ENCODE results near the gene TMEM184A. TPM values are rescaled to one million over a fixed set of nuclear protein-coding genes. Genes with fewer than 3 reads are reported as not detected.
A peak's percentile ranks its signal among the peaks of the same experiment; 100 is the strongest.

Gene TMEM184A
- total RNA-seq, 1 donor from 2014 or later = 7.7 TPM

DNA sequence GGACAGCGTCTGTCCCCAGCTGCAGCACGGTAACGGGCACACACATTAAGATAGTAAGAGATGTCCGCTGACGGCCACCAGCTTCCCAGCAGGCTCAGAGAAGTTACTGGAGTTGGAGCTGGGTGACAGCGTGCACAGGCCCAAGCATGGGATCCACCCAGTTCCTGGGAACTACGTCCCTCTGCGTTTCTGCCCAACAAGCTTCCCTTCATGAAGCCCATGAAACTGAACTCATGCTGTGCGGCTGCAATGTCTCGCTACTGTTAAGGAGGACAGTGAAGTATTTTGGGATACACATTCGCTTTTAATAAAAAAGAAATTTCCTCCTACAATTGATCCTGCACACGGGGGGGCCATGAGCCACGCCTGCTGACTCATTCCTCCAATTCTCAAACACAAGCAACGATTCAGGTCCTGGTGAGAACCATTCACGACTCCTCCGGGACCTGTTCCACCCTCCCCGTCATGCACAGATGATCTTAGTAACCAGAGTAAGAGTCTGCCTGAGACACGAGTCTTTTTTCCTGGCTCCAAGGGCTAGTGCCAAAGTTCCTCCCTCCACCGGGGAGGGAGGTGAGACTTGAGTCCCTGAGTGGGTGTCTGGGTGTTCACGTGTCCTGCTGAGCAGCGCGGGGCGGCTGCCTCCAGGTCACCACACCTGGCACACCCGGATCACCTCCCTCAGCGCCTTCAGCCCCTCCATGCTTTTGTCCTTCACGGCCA is 11.2 kb upstream of the TMEM184A start:
- DNase-seq = peak; percentile 18

DNA sequence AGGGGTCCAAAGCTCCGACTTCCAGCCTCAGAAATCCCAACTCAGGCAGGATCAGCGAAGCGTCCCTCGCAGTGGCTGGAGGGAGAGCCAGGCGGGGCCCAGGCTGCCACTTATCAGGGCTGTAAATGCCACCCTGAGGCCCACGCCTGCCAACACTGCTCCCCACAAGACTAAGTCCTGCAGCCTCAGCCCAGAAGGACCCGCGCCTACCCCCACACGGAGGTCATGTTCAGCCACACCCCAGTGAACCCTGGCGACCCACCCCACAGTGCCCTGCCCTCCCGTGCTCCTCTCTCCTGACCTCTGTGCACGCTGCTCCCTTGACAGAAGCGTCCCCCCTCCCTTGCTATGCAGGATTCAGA is 10.7 kb upstream of the TMEM184A start:
- DNase-seq = no peak

DNA sequence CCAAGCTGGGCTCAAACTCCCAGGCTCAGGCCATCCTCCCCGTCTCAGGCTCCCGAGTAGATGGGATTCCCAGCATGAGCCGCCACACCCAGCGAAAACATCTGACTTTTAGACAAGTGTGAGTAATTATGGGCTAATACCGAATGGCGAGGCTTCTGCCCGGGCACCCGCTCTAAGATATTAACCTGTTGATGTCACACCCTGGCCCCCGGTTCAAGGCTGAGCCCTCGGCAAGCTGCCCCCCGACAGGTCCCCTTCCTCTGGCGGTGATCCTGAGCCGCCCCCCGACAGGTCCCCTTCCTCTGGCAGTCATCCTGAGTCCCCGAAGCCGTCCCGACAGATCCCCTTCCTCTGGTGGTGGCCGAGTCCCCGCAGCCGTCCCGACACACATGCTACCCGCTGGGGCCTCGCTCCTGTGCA is 8.6 kb upstream of the TMEM184A start:
- no peak for DNase-seq

DNA sequence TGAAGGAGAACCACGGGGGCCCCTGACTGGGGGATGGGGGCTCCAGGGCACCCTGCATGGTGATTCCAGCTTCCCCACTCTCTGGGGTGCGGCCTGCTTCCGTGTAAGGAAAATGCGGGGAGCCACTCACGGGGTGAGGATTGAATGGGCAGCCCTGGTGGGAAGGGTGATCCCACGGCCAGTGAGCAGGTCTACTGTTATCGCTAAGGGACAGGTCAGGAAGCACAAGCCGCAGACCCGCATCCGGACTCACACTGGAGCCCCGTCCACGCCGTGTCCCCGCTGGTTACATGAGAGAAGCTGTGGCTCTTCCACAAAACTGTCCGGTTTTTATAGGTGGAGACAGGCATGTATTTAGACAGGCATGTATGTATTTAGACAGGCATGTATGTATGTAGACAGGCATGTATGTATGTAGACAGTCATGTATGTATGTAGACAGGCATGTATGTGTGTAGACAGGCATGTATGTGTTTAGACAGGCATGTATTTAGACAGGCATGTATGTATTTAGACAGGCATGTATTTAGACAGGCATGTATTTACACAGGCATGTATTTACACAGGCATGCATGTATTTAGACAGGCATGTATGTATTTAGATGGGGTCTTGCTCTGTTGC is 8.1 kb upstream of the TMEM184A start:
- DNase-seq = no peak

DNA sequence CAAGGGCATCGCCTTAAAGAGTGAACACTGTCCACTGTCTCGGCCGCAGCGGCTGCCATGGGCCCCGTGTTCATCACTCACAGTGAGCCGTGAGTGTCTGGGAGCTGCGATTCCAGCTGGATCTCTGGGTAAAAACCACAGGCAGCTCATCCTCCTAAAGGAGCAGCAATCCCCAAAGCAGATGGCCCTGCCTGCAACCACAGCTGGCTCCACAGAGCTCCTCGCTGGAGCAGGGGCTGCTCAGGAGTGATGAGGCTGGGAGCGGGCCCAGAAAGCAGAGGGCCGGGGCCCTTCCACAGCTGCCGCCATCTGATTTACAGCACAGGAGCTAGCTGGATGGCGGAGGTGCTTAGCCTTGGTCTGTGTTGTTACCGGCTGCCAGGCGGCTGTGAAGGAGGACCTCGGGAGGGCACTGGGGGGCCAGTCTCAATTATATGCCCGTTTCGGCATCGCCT is 6.6 kb upstream of the TMEM184A start:
- peak; percentile 60 for DNase-seq

DNA sequence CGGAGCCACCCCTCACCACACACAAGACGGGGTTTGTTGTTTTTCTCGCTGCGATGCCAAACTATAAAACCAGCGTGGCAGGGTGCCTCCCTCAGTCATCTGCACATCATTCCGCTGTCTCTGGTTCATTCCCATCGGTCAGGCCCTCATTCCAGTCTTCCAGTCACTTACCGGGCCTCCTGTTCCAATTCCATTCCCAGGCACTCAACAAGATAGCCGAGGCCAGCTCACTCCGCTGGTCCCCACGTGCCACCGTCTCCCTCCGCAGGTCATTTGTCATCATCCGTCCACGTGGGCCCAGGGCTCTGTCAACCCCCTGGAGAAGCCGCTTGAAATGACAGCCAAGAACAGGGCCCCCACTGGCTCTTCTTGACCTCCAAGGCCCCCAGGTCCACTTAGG is 6.1 kb upstream of the TMEM184A start:
- DNase-seq = no peak

DNA sequence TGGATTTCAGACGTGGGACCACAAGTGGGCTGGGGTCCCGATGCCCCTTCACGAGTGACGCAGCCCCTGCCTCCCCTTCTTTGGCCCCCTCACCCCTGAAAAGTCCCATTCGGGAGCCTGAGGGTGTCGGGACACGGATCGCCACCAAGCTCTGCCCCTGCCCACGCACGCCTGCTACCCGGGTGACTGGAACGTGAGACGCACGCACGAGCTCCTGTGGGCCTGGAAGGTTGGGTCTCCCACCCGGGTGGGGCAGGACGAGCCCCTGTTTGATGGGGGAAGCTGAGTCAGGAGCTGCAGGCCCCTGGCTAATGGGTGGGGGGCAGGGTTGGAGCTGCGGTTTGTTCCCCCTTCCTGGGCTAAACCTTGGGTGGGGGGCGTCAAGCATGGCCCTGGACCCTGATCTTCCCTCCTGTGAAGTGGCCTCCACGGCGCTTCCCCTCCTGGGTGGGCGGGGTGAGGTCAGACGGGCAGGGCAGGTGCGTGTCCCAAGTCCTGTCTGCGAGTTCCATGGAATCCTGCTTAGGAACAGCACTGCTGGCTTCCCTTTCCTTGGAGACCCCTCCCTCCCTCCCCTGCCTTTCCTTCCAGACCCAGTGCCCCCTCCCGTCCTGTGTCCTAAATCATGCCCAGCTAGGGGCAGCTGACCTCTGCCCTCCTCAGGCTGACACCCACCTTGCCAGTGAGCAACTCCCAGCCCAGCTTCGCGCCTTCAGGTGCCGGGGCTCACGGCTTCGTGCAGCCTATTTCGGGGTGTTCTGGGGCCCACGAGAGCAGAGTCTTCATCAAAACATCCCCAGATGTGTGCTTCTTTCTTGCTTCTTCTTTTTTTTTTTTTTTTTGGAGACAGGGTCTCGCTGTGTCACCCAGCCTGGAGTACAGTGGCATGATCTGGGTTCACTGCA is 5.3 kb upstream of the TMEM184A start:
- no peak for DNase-seq

DNA sequence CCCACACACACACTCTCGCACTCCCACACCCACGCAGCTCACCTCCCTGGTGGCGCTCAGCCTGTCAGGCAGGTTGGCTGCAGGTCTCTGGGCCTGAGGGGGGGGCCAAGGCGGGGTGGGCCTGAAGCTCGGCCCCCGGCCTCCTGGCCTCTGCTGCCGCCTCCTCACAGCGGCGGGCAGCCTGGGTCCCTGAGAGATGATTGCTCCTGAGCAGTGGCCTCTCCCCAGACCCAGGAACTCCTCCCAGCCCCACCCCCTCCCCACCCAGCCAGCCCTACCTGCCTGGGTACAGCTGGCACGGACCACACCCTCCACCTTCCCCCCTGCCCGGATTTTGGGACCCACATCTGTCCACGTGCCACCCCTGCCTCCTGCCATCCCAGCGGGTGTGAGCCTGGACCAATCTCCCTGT is 4.6 kb upstream of the TMEM184A start:
- no peak for DNase-seq

DNA sequence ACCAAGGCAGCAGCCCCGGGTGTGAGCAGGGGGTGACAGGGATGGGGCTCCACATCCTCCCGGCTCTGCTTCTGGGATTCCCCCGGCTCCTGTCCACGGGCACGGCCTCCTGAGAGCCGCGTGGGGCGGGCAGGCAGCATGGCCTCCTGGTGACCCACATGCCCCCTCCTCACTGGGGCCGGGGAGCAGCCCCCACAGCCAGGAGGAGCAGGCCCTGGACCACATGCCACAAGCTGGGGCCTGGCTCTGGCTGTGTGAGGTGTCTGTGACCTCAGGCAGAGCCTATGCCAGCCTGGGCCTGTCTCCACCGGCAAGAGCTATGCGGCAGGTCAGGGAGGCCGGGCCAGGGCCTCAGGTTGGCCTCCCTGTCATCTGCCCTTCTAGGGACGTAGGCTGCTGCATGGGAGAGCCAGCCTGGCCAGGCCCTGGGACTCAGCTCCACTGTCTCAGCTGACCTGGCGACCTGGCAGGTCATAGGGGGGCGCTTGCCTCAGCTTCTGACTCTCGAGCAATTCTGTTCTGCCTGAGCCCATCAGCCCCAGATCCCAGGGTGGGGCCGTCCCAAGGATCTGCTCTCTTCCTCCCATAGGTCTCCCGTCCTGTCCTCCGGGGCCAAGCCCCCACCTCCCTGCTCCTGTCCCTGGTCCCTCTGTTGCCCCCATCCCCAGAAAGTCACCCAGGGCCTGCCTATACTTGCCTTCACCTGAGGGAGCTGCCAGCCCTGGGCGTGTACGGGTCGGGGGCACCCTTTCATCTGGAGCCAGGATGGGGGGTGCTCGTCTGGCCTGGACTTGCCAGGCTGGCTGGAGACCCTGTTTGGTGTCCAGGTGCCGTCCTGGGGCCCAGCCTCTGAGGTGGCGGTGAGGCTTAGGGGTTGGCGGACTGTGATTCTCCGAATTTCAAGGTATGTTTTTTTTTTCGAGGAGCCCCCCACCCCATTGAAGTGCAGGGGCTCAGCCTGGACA is 3.9 kb upstream of the TMEM184A start:
- no peak for DNase-seq

DNA sequence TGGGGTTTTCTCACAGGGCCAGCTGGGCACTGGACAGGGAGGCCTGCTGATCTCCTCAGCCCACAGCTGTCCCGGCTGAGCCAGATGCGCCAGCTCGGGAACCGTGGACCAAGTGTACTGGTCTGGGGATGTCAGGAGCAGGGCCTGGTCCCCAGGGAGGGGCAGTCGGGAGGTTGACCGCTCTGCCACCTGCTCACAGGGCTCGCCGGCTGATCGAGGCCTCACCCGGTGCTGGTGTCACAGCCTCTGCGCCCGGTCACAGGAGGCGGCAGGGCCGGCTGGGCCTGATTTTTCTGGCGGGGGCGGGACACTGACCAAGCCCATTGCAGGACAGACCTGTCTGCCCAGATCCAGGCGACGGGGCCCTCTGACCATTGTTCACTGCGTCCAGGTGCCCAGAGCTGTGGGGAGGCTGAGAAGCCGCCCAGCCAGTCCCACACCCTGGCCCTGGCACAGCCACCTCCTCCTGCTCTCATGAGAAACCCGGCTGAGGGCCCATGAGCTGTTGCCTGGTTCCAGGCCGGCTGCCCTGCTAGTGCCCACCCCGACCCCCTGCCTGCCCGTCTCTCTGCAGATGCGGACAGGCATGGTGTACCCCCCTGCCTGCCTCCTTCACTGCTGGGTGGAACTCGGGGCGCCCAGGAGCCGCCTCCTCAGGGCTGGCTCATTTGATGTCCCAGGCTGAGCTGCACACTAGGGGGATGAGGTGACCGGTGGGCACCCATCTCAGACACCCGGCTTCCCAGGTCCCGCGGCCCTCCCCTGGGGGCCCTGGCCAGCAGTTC is 3.0 kb upstream of the TMEM184A start:
- DNase-seq = no peak

DNA sequence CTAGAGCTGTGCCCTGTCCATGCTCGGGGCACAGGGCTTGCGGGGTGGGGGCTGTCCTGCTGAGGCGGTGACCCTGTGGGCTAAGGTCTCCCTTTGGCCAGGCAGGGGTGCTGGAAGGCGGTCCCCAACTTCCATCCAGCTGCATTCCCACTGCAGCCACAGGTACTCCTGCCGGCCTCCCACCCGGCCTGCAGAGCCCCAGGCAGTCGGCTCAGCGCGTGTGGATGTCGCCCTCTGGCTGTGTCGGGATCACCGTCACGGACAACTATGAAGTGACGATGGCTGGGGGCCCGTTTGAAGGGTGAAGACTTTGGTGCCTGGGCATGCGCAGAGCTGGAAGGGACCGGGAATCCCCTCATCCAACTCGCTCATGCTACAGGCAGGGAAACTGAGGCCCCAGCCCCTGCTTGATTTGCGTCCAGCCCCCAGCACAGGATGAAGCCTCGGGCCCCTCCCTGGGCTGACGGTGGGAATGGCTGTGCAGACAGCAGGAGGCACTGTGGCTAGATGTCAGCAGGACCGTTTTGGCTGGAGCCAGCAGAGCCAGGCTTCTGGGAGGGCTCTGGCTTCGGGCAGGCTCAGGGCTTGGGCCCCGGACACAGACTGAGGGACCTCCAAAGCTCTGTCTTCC is 2.3 kb upstream of the TMEM184A start:
- DNase-seq = no peak

DNA sequence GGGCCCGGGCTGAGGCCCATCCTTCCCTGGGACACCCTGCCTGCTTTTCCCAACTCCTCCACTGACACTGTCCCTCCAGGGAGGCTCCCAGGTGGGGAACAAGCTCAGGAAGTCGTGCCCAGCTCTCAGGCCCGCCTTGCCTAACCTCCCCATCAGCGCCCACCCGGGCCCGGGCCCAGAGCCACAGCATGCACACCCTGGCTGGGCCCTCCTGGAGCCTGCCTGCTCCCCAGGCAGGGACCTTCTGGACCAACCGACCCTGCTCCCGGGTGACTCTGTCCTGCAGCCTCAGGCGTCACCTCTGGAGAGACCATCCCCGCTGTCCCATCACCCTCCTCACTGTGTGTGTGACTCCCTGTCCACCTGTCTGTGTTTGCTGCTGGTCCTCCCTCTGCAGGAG is 1.8 kb upstream of the TMEM184A start:
- DNase-seq = no peak

DNA sequence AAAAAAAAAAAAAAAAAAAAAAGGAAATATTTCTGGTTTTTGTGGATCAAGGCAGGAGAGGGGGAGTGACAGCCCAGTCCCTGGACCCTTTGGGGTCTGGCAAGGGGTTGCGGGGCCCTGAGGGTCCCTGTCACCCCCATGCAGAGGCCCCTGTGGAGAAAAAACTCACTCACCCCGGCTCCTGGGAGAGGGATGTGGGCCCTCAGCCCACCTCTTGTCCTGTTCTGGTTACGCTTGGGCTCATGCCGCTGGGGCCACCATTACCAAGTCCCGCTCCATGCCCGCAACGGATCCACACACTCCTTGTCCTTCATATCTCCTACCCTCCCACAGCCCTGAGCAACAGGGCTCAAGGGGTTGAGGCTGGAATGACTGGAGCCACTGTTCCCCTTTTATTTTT is 1.0 kb upstream of the TMEM184A start:
- no peak for DNase-seq

DNA sequence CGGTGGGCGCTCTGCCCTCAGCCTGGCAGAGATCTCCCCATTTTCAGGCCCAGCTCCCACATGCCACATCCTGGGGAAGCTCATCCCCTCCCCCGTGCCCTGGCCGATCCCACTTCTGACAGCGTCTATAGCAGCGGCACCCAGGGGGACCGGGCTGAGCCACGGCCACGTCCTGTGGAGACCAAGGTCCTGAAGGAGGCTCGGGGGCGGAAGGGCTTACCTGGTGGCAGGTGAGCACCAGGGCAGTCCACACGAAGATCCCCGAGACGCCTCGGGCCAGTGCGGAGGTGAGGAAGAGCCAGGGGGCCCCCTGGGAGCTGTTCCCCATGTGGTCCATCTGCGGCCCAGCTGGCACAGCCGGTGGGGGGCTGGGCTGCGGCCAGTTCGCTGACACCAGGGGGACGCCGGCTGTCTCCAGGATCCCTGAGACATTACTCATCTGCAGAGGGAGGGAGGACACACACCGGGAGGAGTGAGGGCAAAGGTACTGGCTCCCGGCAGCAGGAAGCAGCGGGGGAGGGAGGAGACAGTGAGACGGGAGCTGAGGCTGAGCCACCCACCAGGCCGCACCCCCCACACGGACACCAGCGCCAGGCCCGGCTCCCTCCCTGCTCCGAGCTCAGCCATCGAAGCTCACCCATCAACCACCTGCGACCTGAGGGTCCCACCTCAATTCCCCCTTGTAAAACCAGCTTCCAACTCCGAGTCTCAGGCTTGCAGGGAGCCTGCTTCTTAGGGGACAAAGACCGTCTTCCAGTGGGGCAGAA is 776 bp downstream of the TMEM184A start:
- DNase-seq = no peak

DNA sequence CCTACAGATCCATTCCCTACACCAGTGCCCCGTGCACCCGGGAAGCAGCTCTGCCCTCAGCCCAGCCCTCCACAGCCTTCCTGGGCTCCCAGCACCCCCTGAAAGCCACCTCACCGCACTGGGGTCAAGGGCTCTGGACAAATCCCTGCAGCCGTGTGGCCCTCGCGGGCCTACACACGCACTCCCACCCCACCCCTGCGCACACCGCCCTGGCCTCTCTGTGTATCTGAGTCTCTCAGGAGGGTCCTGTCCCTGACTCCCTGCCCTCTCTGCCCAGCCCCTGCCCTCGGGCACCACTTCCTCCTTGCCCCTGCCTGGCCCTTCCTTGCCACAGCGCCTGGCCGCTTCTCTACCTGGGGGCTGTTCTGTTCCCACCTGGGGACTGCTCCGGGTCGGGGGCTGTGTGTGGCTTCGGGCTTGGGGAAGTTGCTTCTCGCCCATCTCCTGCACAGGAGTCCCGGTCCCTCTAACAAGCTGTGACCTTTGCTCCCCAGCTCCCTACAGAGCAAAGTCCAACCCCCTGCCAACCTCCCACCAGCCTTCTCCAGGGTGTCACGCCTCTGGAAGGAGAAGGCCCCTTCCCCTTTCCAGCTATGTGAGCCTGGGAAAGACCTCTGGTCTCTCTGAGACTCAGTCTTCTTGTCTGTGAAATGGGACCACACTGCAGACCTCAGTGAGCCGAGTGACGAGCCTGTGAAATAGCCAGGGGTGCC is 1.5 kb downstream of the TMEM184A start:
- no peak for DNase-seq

DNA sequence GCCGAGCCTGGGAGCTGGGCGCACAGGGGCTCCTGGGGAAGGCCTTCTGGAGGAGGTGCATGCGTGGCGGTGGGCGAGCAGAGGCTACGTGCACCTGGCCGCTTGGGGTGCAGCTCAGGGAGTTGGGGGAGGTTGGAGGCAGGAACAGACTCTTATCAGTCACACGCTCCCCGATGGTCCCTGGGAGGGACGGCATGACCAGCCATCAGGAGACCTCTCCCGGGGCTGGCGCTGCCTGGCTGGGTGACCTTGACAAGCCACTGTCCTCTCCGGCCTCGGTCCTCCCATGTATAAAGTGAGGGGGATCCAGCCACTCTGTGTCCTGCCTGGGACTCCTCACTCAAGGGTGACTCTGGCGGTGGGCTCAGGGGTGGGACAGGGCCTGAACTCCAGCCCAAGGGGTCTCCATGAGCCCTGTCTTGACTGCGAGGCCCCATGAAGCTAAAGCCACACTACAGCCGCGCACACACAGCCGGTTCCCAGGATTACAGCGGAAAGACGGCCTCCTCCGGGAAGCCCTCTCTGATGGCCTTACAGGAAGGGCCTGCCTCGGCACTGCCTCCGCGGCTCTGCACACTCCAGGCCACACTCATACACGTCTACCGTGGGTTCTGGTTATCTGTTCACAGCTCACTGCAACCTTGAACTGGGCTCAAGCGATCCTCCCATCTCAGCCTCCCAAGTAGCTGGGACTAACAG is 2.3 kb downstream of the TMEM184A start:
- DNase-seq = no peak

DNA sequence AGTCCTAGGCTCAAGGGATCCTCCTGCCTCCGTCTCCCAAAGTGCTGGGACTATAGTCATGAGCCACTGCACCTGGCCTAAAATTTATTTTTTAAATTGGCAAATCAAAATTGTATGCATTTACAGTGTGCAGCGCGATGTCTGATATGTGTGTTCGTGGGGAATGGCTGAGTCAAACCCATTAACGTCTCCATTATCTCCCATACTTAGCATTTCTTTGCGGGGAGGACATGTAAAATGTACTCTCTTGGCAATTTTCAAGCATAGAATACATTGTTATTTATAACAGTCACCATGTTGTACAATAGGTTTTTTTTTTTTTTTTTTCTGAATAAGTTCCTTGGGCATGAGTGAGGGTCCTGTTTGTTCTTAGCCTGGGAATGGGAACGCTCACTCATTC is 3.8 kb downstream of the TMEM184A start:
- DNase-seq = no peak

DNA sequence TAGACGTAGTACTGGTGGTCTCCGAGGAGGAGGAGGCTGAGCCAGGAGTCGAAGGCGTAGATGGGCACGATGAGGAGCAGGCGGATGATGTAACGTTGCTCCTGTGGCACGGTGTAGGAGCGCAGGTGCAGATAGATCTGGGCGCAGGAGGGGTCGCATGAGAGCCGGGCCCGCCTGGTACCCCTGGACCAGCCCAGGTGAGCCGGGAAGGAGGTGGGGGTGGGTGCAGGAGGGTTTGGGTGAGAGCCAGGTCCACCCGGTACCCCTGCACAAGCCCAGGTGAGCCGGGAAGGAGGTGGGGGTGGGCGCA is 5.2 kb downstream of the TMEM184A start:
- no peak for DNase-seq
